H9 (cell line): ENCODE results near the gene LIPE. TPM values are rescaled to one million over a fixed set of nuclear protein-coding genes. Genes with fewer than 3 reads are reported as not detected.

ENCODE experiments used
- DNase-seq: peaks from one replicate; pipeline ENCODE4 v3.0.0-alpha.2; 2017
- H2AFZ ChIP-seq: one replicate; pipeline ENCODE4 v1.6.1; 2013; ENCODE audit warnings: mild to moderate bottlenecking, low read length, control low read depth, moderate library complexity
- H2AK5ac ChIP-seq: 2 replicates; pipeline ENCODE4 v1.6.1; 2013; ENCODE audit warnings: low read length, control low read depth, mixed read lengths; ENCODE audit not compliant: insufficient read length
- H2BK120ac ChIP-seq: one replicate; pipeline ENCODE4 v1.6.1; 2013; ENCODE audit warnings: low read depth, mild to moderate bottlenecking, low read length, control low read depth, inconsistent platforms; ENCODE audit not compliant: poor library complexity, severe bottlenecking
- H2BK12ac ChIP-seq: 2 replicates; pipeline ENCODE4 v1.6.1; 2013; ENCODE audit warnings: low read length, control low read depth, mixed read lengths, low read depth; ENCODE audit not compliant: insufficient read length
- H2BK15ac ChIP-seq: 2 replicates; pipeline ENCODE4 v1.6.1; 2013; ENCODE audit warnings: low read depth, low read length, control low read depth
- H2BK20ac ChIP-seq: one replicate; pipeline ENCODE4 v1.6.1; 2013; ENCODE audit warnings: low read depth, mild to moderate bottlenecking, low read length, control low read depth, inconsistent platforms; ENCODE audit not compliant: poor library complexity, severe bottlenecking
- H2BK5ac ChIP-seq: 2 replicates; pipeline ENCODE4 v1.6.1; 2013; ENCODE audit warnings: low read length, control low read depth, mixed read lengths; ENCODE audit not compliant: insufficient read length
- H3K14ac ChIP-seq: 2 replicates; pipeline ENCODE4 v1.6.1; 2013; ENCODE audit warnings: low read length, control low read depth; ENCODE audit not compliant: insufficient read depth
- H3K18ac ChIP-seq: 2 replicates; pipeline ENCODE4 v1.6.1; 2013; ENCODE audit warnings: low read depth, mild to moderate bottlenecking, mixed read lengths, low read length, control low read depth; ENCODE audit not compliant: insufficient read length
- H3K23ac ChIP-seq: 2 replicates; pipeline ENCODE4 v1.6.1; 2013; ENCODE audit warnings: low read length, control low read depth, mixed read lengths, low read depth; ENCODE audit not compliant: insufficient read length
- H3K23me2 ChIP-seq: 2 replicates; pipeline ENCODE4 v1.6.1; 2013; ENCODE audit warnings: low read depth, mild to moderate bottlenecking, mixed read lengths, low read length, control low read depth; ENCODE audit not compliant: insufficient read length, poor library complexity, severe bottlenecking
- H3K27ac ChIP-seq: 2 replicates; pipeline ENCODE4 v1.5.1; 2013; ENCODE audit warnings: low read length, control low read depth, mixed read lengths, low read depth; ENCODE audit not compliant: insufficient read length
- H3K27me3 ChIP-seq: 2 replicates; pipeline ENCODE4 v1.6.1; 2013; ENCODE audit warnings: low read length, control low read depth, inconsistent platforms; ENCODE audit not compliant: insufficient read depth
- H3K4ac ChIP-seq: 2 replicates; pipeline ENCODE4 v1.6.1; 2013; ENCODE audit warnings: low read depth, mild to moderate bottlenecking, control low read depth, inconsistent platforms, low read length, moderate library complexity
- H3K4me1 ChIP-seq: 2 replicates; pipeline ENCODE4 v1.6.1; 2013; ENCODE audit warnings: low read length, control low read depth, inconsistent platforms; ENCODE audit not compliant: insufficient read depth
- H3K4me2 ChIP-seq: 2 replicates; pipeline ENCODE4 v1.6.1; 2013; ENCODE audit warnings: low read length, control low read depth, mixed read lengths; ENCODE audit not compliant: insufficient read length, insufficient read depth
- H3K56ac ChIP-seq: 2 replicates; pipeline ENCODE4 v1.6.1; 2013; ENCODE audit warnings: low read depth, mild to moderate bottlenecking, mixed read lengths, low read length, control low read depth; ENCODE audit not compliant: insufficient read length
- H3K79me1 ChIP-seq: 2 replicates; pipeline ENCODE4 v1.6.1; 2013; ENCODE audit warnings: low read depth, mild to moderate bottlenecking, moderate library complexity, low read length, control low read depth, inconsistent platforms; ENCODE audit not compliant: insufficient read depth, poor library complexity, severe bottlenecking
- H3K79me2 ChIP-seq: 2 replicates; pipeline ENCODE4 v1.6.1; 2013; ENCODE audit warnings: low read length, control low read depth, inconsistent platforms; ENCODE audit not compliant: insufficient read depth
- H3K9ac ChIP-seq: 2 replicates; pipeline ENCODE4 v1.6.1; 2013; ENCODE audit warnings: low read length, control low read depth, mixed read lengths; ENCODE audit not compliant: insufficient read length; ENCODE audit errors: extremely low read depth
- H3K9me3 ChIP-seq: one replicate; pipeline ENCODE4 v1.6.1; 2013; ENCODE audit warnings: low read depth, low read length, inconsistent platforms; ENCODE audit not compliant: control insufficient read depth
- H3T11ph ChIP-seq: one replicate; pipeline ENCODE4 v1.6.1; 2013; ENCODE audit warnings: mild to moderate bottlenecking, low read length, control low read depth, inconsistent platforms
- H4K20me1 ChIP-seq: one replicate; pipeline ENCODE4 v1.6.1; 2013; ENCODE audit not compliant: control insufficient read depth, insufficient read length, insufficient read depth
- H4K5ac ChIP-seq: 2 replicates; pipeline ENCODE4 v1.6.1; 2013; ENCODE audit warnings: low read depth, mild to moderate bottlenecking, mixed read lengths, low read length, control low read depth; ENCODE audit not compliant: insufficient read length
- H4K8ac ChIP-seq: replicated peaks from 2 replicates; pipeline ENCODE4 v1.6.1; 2013; ENCODE audit warnings: low read length, control low read depth, mixed read lengths, low read depth; ENCODE audit not compliant: insufficient read length
- H4K91ac ChIP-seq: 2 replicates; pipeline ENCODE4 v1.6.1; 2013; ENCODE audit warnings: low read depth, mild to moderate bottlenecking, moderate library complexity, mixed read lengths, low read length, control low read depth; ENCODE audit not compliant: insufficient read length
- H3K27ac Mint-ChIP-seq, 3 experiments: 2 replicates in 2 of 3; 3 replicates in 1 of 3; pipeline ENCODE4 v1.8.0; 2020 to 2021; ENCODE audit warnings: mixed read lengths in 3 of 3, mild to moderate bottlenecking in 1 of 3, moderate library complexity in 1 of 3
- H3K27me3 Mint-ChIP-seq: 2 replicates; pipeline ENCODE4 v1.8.0; 2021; ENCODE audit warnings: low read depth, mild to moderate bottlenecking, moderate library complexity, mixed read lengths
- H3K36me3 Mint-ChIP-seq, 3 experiments: 2 replicates in 2 of 3; 3 replicates in 1 of 3; pipeline ENCODE4 v1.8.0; 2020 to 2021; ENCODE audit warnings: low read depth in 3 of 3, mixed read lengths in 3 of 3; ENCODE audit not compliant: insufficient read depth in 1 of 3
- H3K4me1 Mint-ChIP-seq, 2 experiments: 2 replicates each; pipeline ENCODE4 v1.8.0; 2020; ENCODE audit warnings: mixed read lengths in 2 of 2
- H3K4me3 Mint-ChIP-seq, 2 experiments: 2 replicates in 1 of 2; 3 replicates in 1 of 2; pipeline ENCODE4 v1.8.0; 2020 to 2021; ENCODE audit warnings: mild to moderate bottlenecking in 2 of 2, mixed read lengths in 2 of 2, moderate library complexity in 1 of 2
- H3K9me3 Mint-ChIP-seq, 2 experiments: 2 replicates in 1 of 2; 3 replicates in 1 of 2; pipeline ENCODE4 v1.8.0; 2020; ENCODE audit warnings: mild to moderate bottlenecking in 2 of 2, mixed read lengths in 2 of 2, moderate library complexity in 1 of 2
- CTCF ChIP-seq: fragments of 200-600 bp; sonication (generic); conservative IDR thresholded peaks from 3 replicates; pipeline ENCODE4 v1.8.0; 2021; ENCODE audit warnings: antibody characterized with exemption, mild to moderate bottlenecking
- WGBS: extraction: QIAGEN DNeasy Blood & Tissue Kit; methylation state at CpG from one replicate; pipeline ENCODE4 v1.1.7; 2013; ENCODE audit warnings: missing lambda C conversion rate, low lambda C conversion rate, mixed read lengths; ENCODE audit not compliant: insufficient read length; ENCODE audit errors: extremely low coverage; 5-methylcytosine and 5-hydroxymethylcytosine counted together
- total RNA-seq: library from RNA; stranded (reverse); gene quantifications from 2 replicates; pipeline ENCODE4 v1.2.1, GENCODE V29; 2021

LIPE gene
- total RNA-seq, 1 experiment from 2014 or later = 6.3 TPM

- H3K27me3 Mint-ChIP-seq = peaks cover 58% of the 10 kb centered on the region
- Histone ChIP-seq H2BK20ac (no peak overlapping the region), H3K56ac (no peak overlapping the region), H2BK12ac (no peak overlapping the region), H2AFZ (no peak overlapping the region), H2BK5ac (no peak overlapping the region), H3K79me2 (no peaks in the 10 kb centered on the region), H3K4ac (no peak overlapping the region), H3K4me1 (no peaks in the 10 kb centered on the region; the same call in 1 of the 2 replicates), H3K23me2 (peaks cover 16% of the 10 kb centered on the region), H3K79me1 (no peaks in the 10 kb centered on the region), H3K27ac (no peak overlapping the region), H4K5ac (no peak overlapping the region), H2BK120ac (no peak overlapping the region), H3K9me3 (no peaks in the 10 kb centered on the region), H4K20me1 (no peaks in the 10 kb centered on the region), H3K14ac (no peak overlapping the region), H4K91ac (no peak overlapping the region), H4K8ac (no peak overlapping the region), H3K27me3 (no peaks in the 10 kb centered on the region), H2AK5ac (no peak overlapping the region), H3K23ac (no peak overlapping the region), H3K4me2 (no peak overlapping the region), H2BK15ac (no peak overlapping the region), H3K9ac (no peak overlapping the region), H3T11ph (no peak overlapping the region), H3K18ac (no peak overlapping the region)
- TF ChIP-seq CTCF = no peak
- no peak for DNase-seq
- H3K4me1 Mint-ChIP-seq = peaks cover 15 to 22% of the 10 kb centered on the region in 2 experiments
- H3K4me3 Mint-ChIP-seq = no peak overlapping the region
- WGBS = no CpG with 5 or more reads among the region's 10 CpGs
- H3K36me3 Mint-ChIP-seq = peaks cover 16 to 43% (median 31%) of the 10 kb centered on the region in 3 experiments; a peak in 6 of 7 replicates
- H3K9me3 Mint-ChIP-seq = no peaks in the 10 kb centered on the region; a peak in 1 of 5 replicates
- H3K27ac Mint-ChIP-seq = no peak overlapping the region
Observed at GRCh38 chr19:42403586-42403985, 23.6 kb downstream of the LIPE start.
